Activated naive CD8-positive, alpha-beta T cell (primary cell): ENCODE measurements around the gene MRGPRX2.

Experiments
- H3K27ac Mint-ChIP-seq: one replicate; pipeline ENCODE4 v1.8.0; 2021; ENCODE audit warnings: mixed read lengths
- H3K27me3 Mint-ChIP-seq: one replicate; pipeline ENCODE4 v1.8.0; 2021; ENCODE audit warnings: mixed read lengths
- H3K36me3 Mint-ChIP-seq: one replicate; pipeline ENCODE4 v1.8.0; 2021; ENCODE audit warnings: mixed read lengths
- H3K4me1 Mint-ChIP-seq: one replicate; pipeline ENCODE4 v1.8.0; 2021; ENCODE audit warnings: low read depth, mixed read lengths
- H3K4me3 Mint-ChIP-seq: one replicate; pipeline ENCODE4 v1.8.0; 2021; ENCODE audit warnings: mild to moderate bottlenecking, mixed read lengths
- H3K9me3 Mint-ChIP-seq: one replicate; pipeline ENCODE4 v1.8.0; 2021; ENCODE audit warnings: low read depth, mixed read lengths

The MRGPRX2 gene

GRCh38 chr11:19050281-19050680 lies 10.2 kb downstream of the MRGPRX2 start:
- no peaks in the 10 kb centered on the region for H3K36me3 Mint-ChIP-seq
- H3K27ac Mint-ChIP-seq: no peak overlapping the region
- H3K4me1 Mint-ChIP-seq: no peaks in the 10 kb centered on the region
- H3K4me3 Mint-ChIP-seq: no peak overlapping the region
- H3K9me3 Mint-ChIP-seq: peaks cover 7% of the 10 kb centered on the region
- H3K27me3 Mint-ChIP-seq: peaks cover 13% of the 10 kb centered on the region

- no peak overlapping the region for H3K4me3 Mint-ChIP-seq
- H3K36me3 Mint-ChIP-seq: no peaks in the 10 kb centered on the region
- no peaks in the 10 kb centered on the region for H3K4me1 Mint-ChIP-seq
- H3K27ac Mint-ChIP-seq: no peak overlapping the region
- H3K9me3 Mint-ChIP-seq: peaks cover 7% of the 10 kb centered on the region
- H3K27me3 Mint-ChIP-seq: peaks cover 13% of the 10 kb centered on the region
Measured at GRCh38 chr11:19049351-19049750, 11.2 kb downstream of the MRGPRX2 start.

GRCh38 chr11:19040051-19040450 lies 20.5 kb downstream of the MRGPRX2 start:
- Mint-ChIP-seq H3K4me3 (no peak overlapping the region), H3K36me3 (peaks cover 2% of the 10 kb centered on the region), H3K9me3 (no peaks in the 10 kb centered on the region), H3K27me3 (peaks cover 22% of the 10 kb centered on the region), H3K4me1 (no peaks in the 10 kb centered on the region), H3K27ac (no peak overlapping the region)

- Mint-ChIP-seq H3K27ac (no peak overlapping the region), H3K9me3 (no peaks in the 10 kb centered on the region), H3K4me1 (no peaks in the 10 kb centered on the region), H3K4me3 (no peak overlapping the region), H3K36me3 (peaks cover 2% of the 10 kb centered on the region), H3K27me3 (peaks cover 22% of the 10 kb centered on the region)
Measured at GRCh38 chr11:19039409-19039808, 21.1 kb downstream of the MRGPRX2 start.

GRCh38 chr11:19032990-19033389 lies 27.5 kb downstream of the MRGPRX2 start:
- H3K27me3 Mint-ChIP-seq: peaks cover 23% of the 10 kb centered on the region
- H3K36me3 Mint-ChIP-seq: no peaks in the 10 kb centered on the region
- no peak overlapping the region for H3K4me3 Mint-ChIP-seq

GRCh38 chr11:19027829-19028595 lies 32.5 kb downstream of the MRGPRX2 start:
- no peak overlapping the region for H3K27ac Mint-ChIP-seq
- peaks cover 45% of the 10 kb centered on the region for H3K27me3 Mint-ChIP-seq
- no peaks in the 10 kb centered on the region for H3K36me3 Mint-ChIP-seq
- peaks cover 6% of the 10 kb centered on the region for H3K9me3 Mint-ChIP-seq
- no peaks in the 10 kb centered on the region for H3K4me1 Mint-ChIP-seq
- no peak overlapping the region for H3K4me3 Mint-ChIP-seq

More at GRCh38 chr11:19032990-19033389, 27.5 kb downstream of the MRGPRX2 start:
- Mint-ChIP-seq H3K4me1 (no peaks in the 10 kb centered on the region), H3K9me3 (peaks cover 6% of the 10 kb centered on the region), H3K27ac (no peak overlapping the region)

GRCh38 chr11:19026862-19027261 lies 33.7 kb downstream of the MRGPRX2 start:
- H3K27me3 Mint-ChIP-seq: peaks cover 41% of the 10 kb centered on the region

GRCh38 chr11:19025481-19026406 lies 34.8 kb downstream of the MRGPRX2 start:
- H3K27ac Mint-ChIP-seq: no peak overlapping the region
- no peaks in the 10 kb centered on the region for H3K9me3 Mint-ChIP-seq
- H3K36me3 Mint-ChIP-seq: no peaks in the 10 kb centered on the region
- H3K4me3 Mint-ChIP-seq: no peak overlapping the region
- no peaks in the 10 kb centered on the region for H3K4me1 Mint-ChIP-seq
- H3K27me3 Mint-ChIP-seq: peaks cover 41% of the 10 kb centered on the region

More at GRCh38 chr11:19026862-19027261, 33.7 kb downstream of the MRGPRX2 start:
- H3K4me3 Mint-ChIP-seq: no peak overlapping the region
- H3K36me3 Mint-ChIP-seq: no peaks in the 10 kb centered on the region
- peaks cover 6% of the 10 kb centered on the region for H3K9me3 Mint-ChIP-seq
- H3K27ac Mint-ChIP-seq: no peak overlapping the region
- H3K4me1 Mint-ChIP-seq: no peaks in the 10 kb centered on the region

GRCh38 chr11:19020831-19021230 lies 39.7 kb downstream of the MRGPRX2 start:
- no peaks in the 10 kb centered on the region for H3K4me1 Mint-ChIP-seq
- H3K9me3 Mint-ChIP-seq: no peaks in the 10 kb centered on the region
- no peaks in the 10 kb centered on the region for H3K36me3 Mint-ChIP-seq
- no peak overlapping the region for H3K4me3 Mint-ChIP-seq
- peaks cover 30% of the 10 kb centered on the region for H3K27me3 Mint-ChIP-seq
- H3K27ac Mint-ChIP-seq: no peak overlapping the region

- H3K27me3 Mint-ChIP-seq: peaks cover 23% of the 10 kb centered on the region
- no peaks in the 10 kb centered on the region for H3K4me1 Mint-ChIP-seq
- no peak overlapping the region for H3K4me3 Mint-ChIP-seq
- no peaks in the 10 kb centered on the region for H3K36me3 Mint-ChIP-seq
- no peak overlapping the region for H3K27ac Mint-ChIP-seq
- no peaks in the 10 kb centered on the region for H3K9me3 Mint-ChIP-seq
Measured at GRCh38 chr11:19018901-19019300, 41.6 kb downstream of the MRGPRX2 start.

GRCh38 chr11:19013181-19013857 lies 47.2 kb downstream of the MRGPRX2 start:
- Mint-ChIP-seq H3K9me3 (peaks cover 6% of the 10 kb centered on the region), H3K4me1 (no peaks in the 10 kb centered on the region), H3K27me3 (peaks cover 17% of the 10 kb centered on the region), H3K4me3 (no peak overlapping the region), H3K36me3 (no peaks in the 10 kb centered on the region), H3K27ac (no peak overlapping the region)

GRCh38 chr11:19012636-19013035 lies 47.9 kb downstream of the MRGPRX2 start:
- Mint-ChIP-seq H3K9me3 (peaks cover 6% of the 10 kb centered on the region), H3K4me3 (no peak overlapping the region), H3K27me3 (peaks cover 12% of the 10 kb centered on the region), H3K27ac (no peak overlapping the region), H3K4me1 (no peaks in the 10 kb centered on the region), H3K36me3 (no peaks in the 10 kb centered on the region)
